Subcutaneous abdominal adipose tissue (tissue), 5 donors: ENCODE results near the gene STUB1.
A peak's percentile ranks its signal among the peaks of the same experiment; 100 is the strongest.

Source experiments
- H3K27ac ChIP-seq: one replicate; pipeline ENCODE4 v1.7.0; 2013; ENCODE audit warnings: low read depth, mild to moderate bottlenecking, inconsistent platforms, low read length, moderate library complexity
- H3K27me3 ChIP-seq, 5 donors: one replicate each; pipeline ENCODE4 v1.7.0; 2013; ENCODE audit warnings: low read length in 5 of 5, inconsistent platforms in 1 of 5; ENCODE audit not compliant: control insufficient read depth in 5 of 5, insufficient read depth in 4 of 5
- H3K36me3 ChIP-seq, 5 donors: one replicate each; pipeline ENCODE4 v1.7.0; 2013; ENCODE audit warnings: low read length in 5 of 5; ENCODE audit not compliant: control insufficient read depth in 5 of 5, insufficient read depth in 5 of 5
- H3K4me1 ChIP-seq, 5 donors: one replicate each; pipeline ENCODE4 v1.7.0; 2013; ENCODE audit warnings: low read length in 5 of 5, mild to moderate bottlenecking in 3 of 5, moderate library complexity in 1 of 5; ENCODE audit not compliant: control insufficient read depth in 5 of 5, insufficient read depth in 5 of 5
- H3K4me3 ChIP-seq, 5 donors: one replicate each; pipeline ENCODE4 v1.7.0; 2013; ENCODE audit warnings: low read length in 5 of 5, low read depth in 1 of 5
- H3K9ac ChIP-seq, 5 donors: one replicate each; pipeline ENCODE4 v1.7.0; 2013; ENCODE audit warnings: low read length in 5 of 5, mild to moderate bottlenecking in 4 of 5, moderate library complexity in 3 of 5
- H3K9me3 ChIP-seq, 5 donors: one replicate each; pipeline ENCODE4 v1.7.0; 2013; ENCODE audit warnings: low read length in 5 of 5; ENCODE audit not compliant: control insufficient read depth in 5 of 5
- donor health status: healthy.
- donor health status: healthy.
- donor health status: healthy.
- donor health status: healthy.
- donor health status: healthy.

STUB1 gene

GRCh38 chr16:636206-637080 lies 43.8 kb upstream of the STUB1 start, which contains the start of gene METTL26:
TSS of gene METTL26 (minus strand) at chr16:636305. CDS start at chr16:636290, 15 bp downstream.
- Histone ChIP-seq H3K27ac (peak within 1 kb of the TSS; percentile 93), H3K36me3 (peaks cover 0 to 18% (median 11%) of the 10 kb centered on the region in 5 donors), H3K27me3 (peaks cover 0 to 2% (median 0%) of the 10 kb centered on the region in 5 donors), H3K4me3 (peak within 1 kb of the TSS; percentile 63 to 92 (median 86)), H3K9ac (peak within 1 kb of the TSS; percentile 63 to 94 (median 84)), H3K4me1 (peaks cover 1 to 34% (median 30%) of the 10 kb centered on the region in 5 donors), H3K9me3 (no peaks in the 10 kb centered on the region)

DNA sequence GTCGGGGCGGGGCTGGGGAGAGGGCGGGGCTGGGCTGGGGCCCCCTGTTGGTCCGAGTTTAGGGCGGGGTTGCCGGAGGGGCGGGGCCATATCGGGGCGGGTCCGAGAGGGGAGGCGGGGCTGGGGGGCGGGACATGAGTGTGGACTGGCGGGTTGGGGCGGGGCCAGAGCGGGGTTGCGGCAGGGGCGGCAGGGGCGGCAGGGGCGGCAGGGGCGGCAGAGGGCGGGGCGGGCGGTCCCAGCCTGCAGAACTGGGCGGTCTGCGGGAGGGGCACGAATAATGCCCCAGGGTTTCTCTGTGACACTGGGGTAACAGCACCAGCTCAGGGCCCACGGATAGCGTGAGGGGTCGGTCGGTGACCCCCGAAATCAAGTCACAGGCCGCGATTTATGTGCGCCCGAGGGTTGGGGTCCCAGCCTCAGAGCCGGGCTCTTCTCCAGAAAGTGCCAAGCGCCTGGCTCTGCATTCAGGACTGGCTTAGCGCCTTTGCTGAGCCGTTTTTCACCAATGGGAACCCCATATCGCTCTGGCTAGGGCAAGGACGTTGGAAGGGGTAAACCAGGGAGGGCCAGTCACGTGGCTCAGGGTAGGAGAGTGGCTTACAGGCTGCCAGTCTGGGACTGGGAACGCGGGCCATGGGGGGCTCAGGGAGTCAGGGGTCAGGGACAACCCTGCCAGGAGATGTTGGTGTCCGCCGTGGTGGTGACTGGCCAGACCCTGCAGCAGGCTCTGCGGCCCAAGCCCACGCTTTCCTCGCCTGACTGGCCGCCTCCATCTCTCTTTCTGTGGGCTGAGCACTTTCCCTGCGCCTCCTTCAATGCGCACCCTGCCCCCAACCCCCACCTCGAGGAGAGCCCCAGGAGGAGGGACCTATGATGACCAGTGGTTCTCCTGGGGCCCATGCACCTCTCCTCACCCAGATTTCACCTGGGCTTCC lies 42.9 kb upstream of the STUB1 start:
- Histone ChIP-seq H3K9me3 (no peaks in the 10 kb centered on the region), H3K9ac (peak overlapping the region in 3 of 5 donors; percentile 37 to 94 (median 88)), H3K4me3 (peak overlapping the region; percentile 46 to 92 (median 86)), H3K4me1 (peaks cover 1 to 42% (median 31%) of the 10 kb centered on the region in 5 donors), H3K27me3 (peaks cover 0 to 2% (median 0%) of the 10 kb centered on the region in 5 donors), H3K36me3 (peaks cover 0 to 18% (median 11%) of the 10 kb centered on the region in 5 donors), H3K27ac (peak overlapping the region; percentile 93)

DNA sequence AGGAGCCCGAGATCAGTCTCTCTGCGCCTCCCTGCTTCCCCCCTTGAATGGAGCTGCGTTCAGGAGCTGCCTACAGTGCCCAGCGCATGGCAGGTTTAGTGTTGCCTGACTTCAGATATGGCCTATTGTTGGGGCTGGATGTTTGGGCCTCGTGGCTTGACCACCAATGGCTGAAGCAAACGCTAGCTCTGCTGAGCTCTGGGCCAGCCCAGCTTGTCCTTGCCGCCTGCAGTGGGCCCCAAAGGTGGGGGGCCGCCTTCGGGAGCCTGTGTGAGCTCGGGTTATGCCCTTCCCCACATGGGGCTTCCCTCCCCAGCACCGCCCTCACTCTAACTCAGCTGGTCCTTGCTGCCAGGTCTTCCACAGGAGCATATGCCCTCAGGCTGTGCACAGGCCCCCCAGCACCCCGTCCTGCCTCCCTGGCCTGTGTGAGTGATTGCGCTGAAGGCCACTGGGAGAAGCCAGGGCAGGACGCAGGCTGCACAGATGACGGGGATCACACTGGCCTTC lies 42.1 kb upstream of the STUB1 start:
- no peaks in the 10 kb centered on the region for H3K27me3 ChIP-seq
- no peak overlapping the region for H3K9ac ChIP-seq
- no peak overlapping the region for H3K4me3 ChIP-seq
- no peaks in the 10 kb centered on the region for H3K9me3 ChIP-seq
- H3K36me3 ChIP-seq: peaks cover 0 to 13% (median 9%) of the 10 kb centered on the region in 5 donors
- peaks cover 1 to 49% (median 39%) of the 10 kb centered on the region in 5 donors for H3K4me1 ChIP-seq
- no peak overlapping the region for H3K27ac ChIP-seq

DNA sequence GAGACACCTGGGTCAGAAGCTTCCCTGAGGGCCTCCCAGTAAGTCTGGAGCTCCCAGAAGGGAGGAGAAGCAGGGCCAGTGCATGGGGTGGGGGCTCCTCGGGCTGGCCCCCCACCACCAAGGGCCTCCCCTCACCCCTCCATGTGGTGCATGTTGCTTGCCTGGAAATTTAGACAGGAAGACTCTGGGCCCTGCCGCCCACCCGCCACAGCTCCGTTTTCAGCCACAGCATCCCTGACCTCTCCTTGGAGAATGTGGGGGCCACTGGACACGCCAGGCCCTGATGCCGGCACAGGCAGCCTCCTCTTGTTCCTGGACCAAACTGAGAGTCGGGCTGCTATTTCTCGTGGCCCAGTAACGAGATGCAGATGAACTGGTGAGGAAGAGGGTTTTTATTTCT lies 41.4 kb upstream of the STUB1 start:
- H3K9me3 ChIP-seq: no peaks in the 10 kb centered on the region
- H3K9ac ChIP-seq: no peak overlapping the region
- H3K4me1 ChIP-seq: peaks cover 1 to 53% (median 45%) of the 10 kb centered on the region in 5 donors
- H3K4me3 ChIP-seq: no peak overlapping the region
- H3K27me3 ChIP-seq: no peaks in the 10 kb centered on the region
- H3K27ac ChIP-seq: no peak overlapping the region
- peaks cover 0 to 6% (median 2%) of the 10 kb centered on the region in 5 donors for H3K36me3 ChIP-seq

GRCh38 chr16:640614-641013 lies 39.6 kb upstream of the STUB1 start:
- Histone ChIP-seq H3K4me1 (peaks cover 1 to 45% (median 38%) of the 10 kb centered on the region in 5 donors), H3K27ac (no peak overlapping the region), H3K27me3 (no peaks in the 10 kb centered on the region), H3K9ac (peak overlapping the region in 1 of 5 donors; percentile 93), H3K4me3 (no peak overlapping the region), H3K9me3 (no peaks in the 10 kb centered on the region), H3K36me3 (no peaks in the 10 kb centered on the region)

GRCh38 chr16:641326-642188 lies 38.7 kb upstream of the STUB1 start, which contains the start of gene MCRIP2:
TSS of gene MCRIP2 (plus strand) at chr16:641828. CDS start at chr16:641992, 164 bp downstream.
- H3K27ac ChIP-seq: peak within 1 kb of the TSS; percentile 30
- peak within 1 kb of the TSS in 4 of 5 donors; percentile 63 to 93 (median 80) for H3K9ac ChIP-seq
- H3K4me1 ChIP-seq: peaks cover 1 to 50% (median 43%) of the 10 kb centered on the region in 5 donors

DNA sequence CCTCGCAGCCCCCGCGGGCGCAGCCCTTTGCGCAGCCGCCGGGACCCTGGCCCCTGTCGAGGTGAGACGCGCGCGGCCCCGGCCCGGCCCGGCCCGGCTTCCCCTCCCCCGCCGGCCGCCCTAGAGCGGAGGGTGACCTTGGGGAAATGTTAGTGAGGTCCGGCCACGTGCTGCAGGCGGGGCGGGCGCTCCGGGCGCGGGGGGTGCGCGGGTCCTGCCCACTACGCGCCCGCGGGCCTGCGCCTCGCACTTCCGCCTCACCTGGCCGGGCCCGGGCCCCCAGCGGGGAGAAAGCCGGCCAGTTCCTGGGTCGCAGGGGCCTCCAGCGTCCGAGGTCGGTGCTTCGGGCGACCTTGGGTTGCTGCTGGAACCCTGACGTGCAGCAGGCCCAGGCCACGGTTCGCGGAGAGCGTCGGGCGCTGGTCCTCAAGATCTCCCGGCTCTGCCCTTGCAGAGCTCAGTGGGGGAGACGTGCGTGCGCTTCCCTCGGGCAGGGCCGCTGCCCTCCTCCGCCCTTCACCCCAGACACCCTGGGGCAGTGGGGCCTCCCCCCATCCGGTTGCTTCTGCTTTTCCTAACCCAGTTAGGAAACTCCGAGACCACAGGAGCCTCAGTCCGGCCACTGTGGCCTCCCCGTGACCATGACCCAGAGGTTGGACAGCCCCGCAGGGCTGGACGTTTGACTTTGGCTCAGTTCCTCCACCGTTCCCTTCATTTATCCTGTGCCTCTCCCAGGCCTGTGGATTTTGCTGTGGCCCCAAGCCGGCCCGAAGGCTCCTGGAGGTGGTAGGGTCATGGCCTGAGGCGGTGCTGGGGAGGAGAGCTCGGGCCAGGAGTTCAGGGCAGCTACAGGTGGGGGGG lies 37.8 kb upstream of the STUB1 start:
- Histone ChIP-seq H3K9me3 (no peaks in the 10 kb centered on the region), H3K27me3 (no peaks in the 10 kb centered on the region), H3K4me3 (peak overlapping the region in 4 of 5 donors; percentile 61 to 76 (median 68)), H3K9ac (peak overlapping the region in 4 of 5 donors; percentile 57 to 77 (median 67)), H3K27ac (peak overlapping the region; percentile 30), H3K36me3 (no peaks in the 10 kb centered on the region), H3K4me1 (peaks cover 0 to 56% (median 49%) of the 10 kb centered on the region in 5 donors)

More at GRCh38 chr16:641326-642188, 38.7 kb upstream of the STUB1 start, which contains the start of gene MCRIP2:
- Histone ChIP-seq H3K36me3 (no peaks in the 10 kb centered on the region), H3K27me3 (no peaks in the 10 kb centered on the region), H3K9me3 (no peaks in the 10 kb centered on the region), H3K4me3 (peak within 1 kb of the TSS in 4 of 5 donors; percentile 61 to 76 (median 68))

GRCh38 chr16:643050-643368 lies 37.2 kb upstream of the STUB1 start:
- Histone ChIP-seq H3K27me3 (no peaks in the 10 kb centered on the region), H3K9me3 (no peaks in the 10 kb centered on the region), H3K4me1 (peaks cover 0 to 56% (median 51%) of the 10 kb centered on the region in 5 donors), H3K36me3 (no peaks in the 10 kb centered on the region), H3K27ac (peak overlapping the region; percentile 30), H3K4me3 (peak overlapping the region in 3 of 5 donors; percentile 48 to 76 (median 73)), H3K9ac (peak overlapping the region in 3 of 5 donors; percentile 57 to 77 (median 71))
